Keratinocyte (primary cell): ENCODE measurements around the gene PLA2G2F. TPM values are rescaled to one million over a fixed set of nuclear protein-coding genes. Genes with fewer than 3 reads are reported as not detected.

Experiments
- DNase-seq: peaks from one replicate; pipeline ENCODE4 v3.0.0-alpha.2; 2011; ENCODE audit warnings: low read depth, missing footprints, low spot score
- FAIRE-seq: peaks from 2 replicates; lab custom pipeline; 2011; peaks lifted over from hg19 to GRCh38; lab: Jason Lieb, UNC
- H2AFZ ChIP-seq: 2 replicates; pipeline ENCODE4 v1.6.0; 2012; ENCODE audit warnings: low read length, control low read depth, inconsistent platforms; ENCODE audit not compliant: control insufficient read depth
- H3K27ac ChIP-seq: 2 replicates; pipeline ENCODE4 v1.5.1; 2011; ENCODE audit warnings: low read length; ENCODE audit not compliant: control insufficient read depth, insufficient read depth
- H3K27me3 ChIP-seq: 3 replicates; pipeline ENCODE4 v1.6.0; 2011; ENCODE audit warnings: low read length; ENCODE audit not compliant: control insufficient read depth, insufficient read depth; ENCODE audit errors: extremely low read depth
- H3K36me3 ChIP-seq, 2 experiments: 2 replicates in 1 of 2; 3 replicates in 1 of 2; pipeline ENCODE4 v1.5.1; 2011; ENCODE audit warnings: low read length in 2 of 2, mild to moderate bottlenecking in 1 of 2; ENCODE audit not compliant: control insufficient read depth in 2 of 2, insufficient read depth in 2 of 2; ENCODE audit errors: extremely low read depth in 1 of 2
- H3K4me1 ChIP-seq: 3 replicates; pipeline ENCODE4 v1.5.1; 2011; ENCODE audit warnings: low read length; ENCODE audit not compliant: control insufficient read depth, insufficient read depth; ENCODE audit errors: extremely low read depth
- H3K4me2 ChIP-seq: 3 replicates; pipeline ENCODE4 v1.6.0; 2011; ENCODE audit warnings: low read depth, low read length; ENCODE audit not compliant: control insufficient read depth, insufficient read depth; ENCODE audit errors: extremely low read depth
- H3K4me3 ChIP-seq, 3 experiments: fragments of 200-600 bp in 1 of 3; sonication (generic) in 1 of 3; 2 replicates in 2 of 3; 3 replicates in 1 of 3; pipeline ENCODE4 v1.5.1; 2011 to 2016; ENCODE audit warnings: low read length in 3 of 3, mild to moderate bottlenecking in 3 of 3, control low read depth in 2 of 3, inconsistent platforms in 1 of 3, low read depth in 1 of 3, mixed read lengths in 1 of 3, mixed run types in 1 of 3, moderate library complexity in 1 of 3; ENCODE audit not compliant: control insufficient read depth in 2 of 3, insufficient read depth in 2 of 3; ENCODE audit errors: extremely low read depth in 1 of 3
- H3K79me2 ChIP-seq: 2 replicates; pipeline ENCODE4 v1.6.0; 2012; ENCODE audit warnings: low read length; ENCODE audit not compliant: control insufficient read depth, insufficient read depth
- H3K9ac ChIP-seq: 3 replicates; pipeline ENCODE4 v1.6.0; 2011; ENCODE audit warnings: low read length; ENCODE audit not compliant: control insufficient read depth, insufficient read depth; ENCODE audit errors: extremely low read depth
- H3K9me1 ChIP-seq: 3 replicates; pipeline ENCODE4 v1.6.0; 2011; ENCODE audit warnings: low read length; ENCODE audit not compliant: control insufficient read depth, insufficient read depth; ENCODE audit errors: extremely low read depth
- H3K9me3 ChIP-seq: 2 replicates; pipeline ENCODE4 v1.5.1; 2012; ENCODE audit warnings: low read depth, low read length; ENCODE audit not compliant: control insufficient read depth
- H4K20me1 ChIP-seq: 3 replicates; pipeline ENCODE4 v1.6.0; 2011; ENCODE audit warnings: low read length; ENCODE audit not compliant: control insufficient read depth, insufficient read depth; ENCODE audit errors: extremely low read depth
- CTCF ChIP-seq, 3 experiments: IDR thresholded peaks in 1 of 3; conservative IDR thresholded peaks in 1 of 3; optimal IDR thresholded peaks in 1 of 3; 2 replicates in 2 of 3; 3 replicates in 1 of 3; pipeline versions ENCODE3 to v1.5.1; 2011; ENCODE audit warnings: low read length in 3 of 3, mild to moderate bottlenecking in 3 of 3, moderate library complexity in 2 of 3, control low read depth in 1 of 3, inconsistent platforms in 1 of 3; ENCODE audit not compliant: insufficient read depth in 2 of 3; ENCODE audit errors: extremely low read depth in 1 of 3
- EZH2 ChIP-seq: IDR thresholded peaks from one replicate; pipeline ENCODE4 v1.6.1; 2012; ENCODE audit warnings: inconsistent platforms, mild to moderate bottlenecking, low read length, moderate library complexity
- dilution Hi-C: fragments of 300-500 bp; cut with MboI; formaldehyde crosslinking; loops from one replicate; pipeline ENCODE4 v1.7.0; 2020; ENCODE audit warnings: low sequenced_read_pairs; ENCODE audit not compliant: extremely low pct_ligation_motif_present
- polyA plus RNA-seq, 5 experiments: library from polyadenylated mRNA; depleted of rRNA in 3 of 5; stranded (reverse) in 3 of 5; stranded (forward) in 1 of 5; unstranded in 1 of 5; fragments of >200 nt; gene quantifications; 1 replicate in 1 of 5; 2 replicates in 3 of 5; 3 replicates in 1 of 5; pipeline versions ENCODE4 v1.2.1 to v1.2.3, GENCODE V29; 2011 to 2012; ENCODE audit warnings: missing spikeins in 2 of 5, low read depth in 1 of 5, low replicate concordance in 1 of 5

Gene PLA2G2F
- polyA plus RNA-seq, 1 donor (not counting 4 experiments of a cell fraction or from before 2014, with no cell fraction given) = 0.26 TPM

- Histone ChIP-seq H3K4me1 (peaks cover 6% of the 10 kb centered on the region), H4K20me1 (no peaks in the 10 kb centered on the region), H2AFZ (no peak overlapping the region), H3K27ac (no peak overlapping the region), H3K9me1 (no peaks in the 10 kb centered on the region), H3K9ac (no peak overlapping the region), H3K4me2 (no peak overlapping the region), H3K27me3 (peaks cover 50% of the 10 kb centered on the region), H3K9me3 (no peaks in the 10 kb centered on the region), H3K36me3 (no peaks in the 10 kb centered on the region), H3K79me2 (no peaks in the 10 kb centered on the region), H3K4me3 (no peak overlapping the region)
- DNase-seq = no peak
- FAIRE-seq = no peak
- TF ChIP-seq CTCF (optimal IDR thresholded peaks at IDR 0.05 in 1 of 3, IDR thresholded peaks at IDR 0.05 in 1 of 3, conservative IDR thresholded peaks at IDR 0.05 in 1 of 3; ENCODE audit: extremely low read depth in 1 of 3, insufficient read depth in 2 of 3, low read length in 3 of 3) = no peak
- TF ChIP-seq EZH2 = no peak
- dilution Hi-C loops = no loop called here
Measured at GRCh38 chr1:20188455-20188817, 49.3 kb downstream of the PLA2G2F start.

- Histone ChIP-seq H2AFZ (no peak overlapping the region), H3K4me1 (peaks cover 13% of the 10 kb centered on the region), H4K20me1 (no peaks in the 10 kb centered on the region), H3K36me3 (no peaks in the 10 kb centered on the region), H3K9me1 (no peaks in the 10 kb centered on the region), H3K9me3 (no peaks in the 10 kb centered on the region), H3K79me2 (no peaks in the 10 kb centered on the region), H3K27ac (no peak overlapping the region), H3K4me3 (no peak overlapping the region), H3K4me2 (no peak overlapping the region), H3K27me3 (peaks cover 42% of the 10 kb centered on the region), H3K9ac (no peak overlapping the region)
- no peak for FAIRE-seq
- no peak for DNase-seq
- TF ChIP-seq EZH2 = no peak
- no peak for TF ChIP-seq CTCF (optimal IDR thresholded peaks at IDR 0.05 in 1 of 3, IDR thresholded peaks at IDR 0.05 in 1 of 3, conservative IDR thresholded peaks at IDR 0.05 in 1 of 3; ENCODE audit: extremely low read depth in 1 of 3, insufficient read depth in 2 of 3, low read length in 3 of 3)
- dilution Hi-C loops = no loop called here
Measured at GRCh38 chr1:20189664-20190063, 50.5 kb downstream of the PLA2G2F start.
